ENCODE data around the gene SNX1.
A peak's percentile ranks its signal among the peaks of the same experiment; 100 is the strongest.

SNX1 gene

GRCh38 chr15:64122444-64122843, 26.7 kb downstream of the SNX1 start:
- Mint-ChIP-seq H3K36me3 (peaks cover 49% of the 10 kb centered on the region), H3K9me3 (no peaks in the 10 kb centered on the region), H3K27ac (no peak overlapping the region), H3K27me3 (no peaks in the 10 kb centered on the region), H3K4me3 (no peak overlapping the region), H3K4me1 (no peaks in the 10 kb centered on the region)
- ATAC-seq, result no peak

GRCh38 chr15:64122936-64123351, 27.2 kb downstream of the SNX1 start:
- H3K27me3 Mint-ChIP-seq, result no peaks in the 10 kb centered on the region
- H3K4me3 Mint-ChIP-seq, result no peak overlapping the region
- no peak overlapping the region for H3K27ac Mint-ChIP-seq
- H3K9me3 Mint-ChIP-seq, result no peaks in the 10 kb centered on the region
- no peak for ATAC-seq
- peaks cover 51% of the 10 kb centered on the region for H3K36me3 Mint-ChIP-seq
- no peaks in the 10 kb centered on the region for H3K4me1 Mint-ChIP-seq

GRCh38 chr15:64125978-64126377, 30.2 kb downstream of the SNX1 start:
- Mint-ChIP-seq H3K9me3 (no peaks in the 10 kb centered on the region), H3K4me1 (no peaks in the 10 kb centered on the region), H3K27me3 (no peaks in the 10 kb centered on the region), H3K4me3 (no peak overlapping the region), H3K27ac (no peak overlapping the region), H3K36me3 (peaks cover 45% of the 10 kb centered on the region)
- no peak for ATAC-seq

DNA sequence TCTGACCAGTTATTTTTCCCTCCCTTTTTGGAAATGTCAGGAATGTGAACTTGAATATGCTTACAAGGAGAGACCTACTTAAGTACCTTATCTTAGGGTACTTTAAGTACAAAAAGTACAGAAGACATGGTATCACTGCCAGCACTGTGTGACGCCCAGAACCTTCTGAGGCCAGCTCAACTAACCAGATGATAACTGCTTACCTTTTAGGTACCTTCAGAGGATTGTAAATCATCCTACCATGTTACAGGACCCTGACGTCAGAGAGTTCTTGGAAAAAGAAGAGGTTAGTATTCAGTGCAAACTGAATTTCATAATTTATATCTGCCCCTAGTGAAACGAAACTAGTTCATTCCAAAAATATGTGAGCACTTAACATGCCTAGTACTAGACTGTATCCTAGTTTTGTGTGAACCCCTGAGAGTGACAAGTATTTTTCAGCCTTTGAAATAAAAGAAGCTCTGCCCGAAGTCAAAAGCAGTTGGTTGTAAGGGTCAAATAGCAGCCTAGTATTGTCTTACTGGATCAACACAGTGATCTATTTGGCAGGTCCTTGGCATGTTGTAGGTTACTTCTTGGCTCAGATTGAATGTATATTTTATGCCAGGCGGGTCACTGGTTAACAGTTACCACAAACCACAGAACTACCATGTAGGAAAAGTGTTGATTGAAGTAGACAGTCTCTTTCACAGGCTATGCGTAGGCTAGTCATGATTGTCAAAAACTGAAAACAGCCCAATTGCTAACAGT, 31.9 kb downstream of the SNX1 start:
- H3K27me3 Mint-ChIP-seq, result no peaks in the 10 kb centered on the region
- H3K4me3 Mint-ChIP-seq, result no peak overlapping the region
- H3K27ac Mint-ChIP-seq, result no peak overlapping the region
- peaks cover 54% of the 10 kb centered on the region for H3K36me3 Mint-ChIP-seq
- no peaks in the 10 kb centered on the region for H3K9me3 Mint-ChIP-seq
- no peaks in the 10 kb centered on the region for H3K4me1 Mint-ChIP-seq
- ATAC-seq, result no peak

DNA sequence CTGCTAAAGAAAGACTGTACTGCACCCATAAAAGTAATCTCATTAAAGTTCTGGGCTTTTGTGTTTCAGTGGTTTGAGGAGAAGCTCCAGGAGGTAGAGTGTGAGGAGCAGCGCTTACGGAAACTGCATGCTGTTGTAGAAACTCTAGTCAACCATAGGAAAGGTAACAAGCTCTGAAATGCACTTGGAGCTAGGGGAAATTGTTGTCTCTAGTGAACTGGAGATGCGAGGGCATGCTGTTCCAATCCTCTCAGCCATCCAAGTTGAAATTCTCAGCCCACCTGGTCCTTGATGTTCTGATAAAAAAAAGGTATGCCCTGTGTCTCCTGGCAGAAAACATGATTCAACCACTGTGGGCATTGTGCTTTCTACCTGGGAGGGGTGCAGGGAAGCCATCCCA, 34.4 kb downstream of the SNX1 start:
- H3K36me3 Mint-ChIP-seq, result peaks cover 47% of the 10 kb centered on the region
- ATAC-seq, result no peak
- H3K27ac Mint-ChIP-seq, result no peak overlapping the region

GRCh38 chr15:64131547-64131946, 35.8 kb downstream of the SNX1 start:
- Mint-ChIP-seq H3K4me1 (peaks cover 3% of the 10 kb centered on the region), H3K36me3 (peaks cover 47% of the 10 kb centered on the region), H3K27me3 (no peaks in the 10 kb centered on the region), H3K9me3 (no peaks in the 10 kb centered on the region), H3K27ac (no peak overlapping the region), H3K4me3 (no peak overlapping the region)
- ATAC-seq, result no peak

More for the DNA sequence above, 34.4 kb downstream of the SNX1 start:
- Mint-ChIP-seq H3K4me1 (no peaks in the 10 kb centered on the region), H3K27me3 (no peaks in the 10 kb centered on the region), H3K9me3 (no peaks in the 10 kb centered on the region), H3K4me3 (no peak overlapping the region)

GRCh38 chr15:64132217-64132616, 36.4 kb downstream of the SNX1 start:
- Mint-ChIP-seq H3K36me3 (peaks cover 54% of the 10 kb centered on the region), H3K4me1 (peaks cover 10% of the 10 kb centered on the region), H3K27me3 (no peaks in the 10 kb centered on the region), H3K9me3 (no peaks in the 10 kb centered on the region), H3K4me3 (no peak overlapping the region), H3K27ac (peak overlapping the region; percentile 62)
- no peak for ATAC-seq

- Mint-ChIP-seq H3K4me3 (no peak overlapping the region), H3K36me3 (peaks cover 51% of the 10 kb centered on the region), H3K27ac (no peak overlapping the region), H3K27me3 (no peaks in the 10 kb centered on the region), H3K9me3 (no peaks in the 10 kb centered on the region), H3K4me1 (peaks cover 14% of the 10 kb centered on the region)
- no peak for ATAC-seq
Measured at GRCh38 chr15:64133623-64134344, 38.0 kb downstream of the SNX1 start.

DNA sequence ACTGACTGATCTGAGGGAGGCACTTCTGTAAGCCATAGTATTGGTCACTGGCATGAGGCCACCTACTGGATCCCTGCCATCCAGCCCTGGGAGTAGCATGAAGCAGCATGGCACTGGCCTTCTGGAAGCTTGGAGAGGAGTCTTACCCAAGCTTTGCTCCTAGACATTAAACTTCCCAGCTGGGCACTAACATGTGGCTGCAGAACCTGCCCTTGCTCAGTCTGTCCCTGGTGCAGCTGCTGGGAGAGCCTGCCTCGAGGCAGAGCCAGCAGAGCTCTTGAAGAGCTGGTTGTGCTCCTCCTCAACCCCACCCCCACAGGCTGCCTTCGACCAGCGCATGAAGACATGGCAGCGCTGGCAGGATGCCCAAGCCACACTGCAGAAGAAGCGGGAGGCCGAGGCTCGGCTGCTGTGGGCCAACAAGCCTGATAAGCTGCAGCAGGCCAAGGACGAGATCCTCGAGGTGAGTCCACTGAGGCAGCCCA, 38.6 kb downstream of the SNX1 start:
- Mint-ChIP-seq H3K4me3 (no peak overlapping the region), H3K9me3 (no peaks in the 10 kb centered on the region), H3K27me3 (no peaks in the 10 kb centered on the region), H3K4me1 (peaks cover 14% of the 10 kb centered on the region), H3K27ac (no peak overlapping the region), H3K36me3 (peaks cover 51% of the 10 kb centered on the region)
- no peak for ATAC-seq

- ATAC-seq, result no peak
- Mint-ChIP-seq H3K4me3 (no peak overlapping the region), H3K27me3 (no peaks in the 10 kb centered on the region), H3K27ac (peak overlapping the region; percentile 81), H3K36me3 (peaks cover 54% of the 10 kb centered on the region), H3K9me3 (no peaks in the 10 kb centered on the region), H3K4me1 (peaks cover 17% of the 10 kb centered on the region)
Measured at GRCh38 chr15:64136347-64136746, 40.6 kb downstream of the SNX1 start.

GRCh38 chr15:64137226-64137833, 41.5 kb downstream of the SNX1 start:
- ATAC-seq, result peak; percentile 96
- peak overlapping the region; percentile 81 for H3K27ac Mint-ChIP-seq
- peaks cover 27% of the 10 kb centered on the region for H3K4me1 Mint-ChIP-seq
- H3K9me3 Mint-ChIP-seq, result no peaks in the 10 kb centered on the region
- peaks cover 54% of the 10 kb centered on the region for H3K36me3 Mint-ChIP-seq
- H3K27me3 Mint-ChIP-seq, result no peaks in the 10 kb centered on the region
- H3K4me3 Mint-ChIP-seq, result no peak overlapping the region

DNA sequence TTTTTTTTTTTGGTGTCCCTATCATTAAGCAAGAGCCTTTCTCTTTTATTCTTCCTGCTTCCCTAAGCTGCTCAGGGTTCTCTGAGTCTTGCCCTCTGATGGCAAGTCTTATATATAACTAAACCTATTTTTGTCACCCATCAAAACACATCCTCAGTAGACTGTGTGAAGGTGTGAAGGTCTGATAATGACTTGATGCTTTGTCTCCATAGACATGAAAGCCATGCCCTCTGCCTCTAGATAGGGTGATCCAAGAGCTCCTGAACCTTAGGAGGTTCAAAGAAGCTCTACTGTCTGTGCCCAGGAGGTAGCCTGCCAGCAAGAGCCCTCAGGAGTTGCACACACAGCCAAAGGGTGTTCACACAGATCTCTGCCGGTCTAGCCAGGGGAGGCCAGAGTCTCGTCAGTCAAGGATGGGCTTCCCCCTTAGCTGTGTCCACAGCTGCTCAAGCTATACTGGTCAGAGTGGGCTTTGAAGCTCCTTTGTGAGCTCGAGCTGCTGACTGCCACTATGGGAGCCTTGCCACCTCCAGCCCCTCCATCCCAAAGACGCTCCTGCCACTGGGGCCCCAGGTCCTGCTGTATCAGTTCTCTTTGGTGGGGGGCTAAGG, 42.7 kb downstream of the SNX1 start:
- Mint-ChIP-seq H3K36me3 (peaks cover 47% of the 10 kb centered on the region), H3K27me3 (no peaks in the 10 kb centered on the region), H3K27ac (peak overlapping the region; percentile 10), H3K4me3 (no peak overlapping the region), H3K4me1 (peaks cover 34% of the 10 kb centered on the region), H3K9me3 (no peaks in the 10 kb centered on the region)
- no peak for ATAC-seq

GRCh38 chr15:64141798-64142512, 46.2 kb downstream of the SNX1 start:
- Mint-ChIP-seq H3K4me1 (peaks cover 54% of the 10 kb centered on the region), H3K36me3 (peaks cover 37% of the 10 kb centered on the region), H3K4me3 (no peak overlapping the region), H3K9me3 (no peaks in the 10 kb centered on the region), H3K27ac (peak overlapping the region; percentile 69), H3K27me3 (no peaks in the 10 kb centered on the region)
- no peak for ATAC-seq

- H3K27me3 Mint-ChIP-seq, result no peaks in the 10 kb centered on the region
- peaks cover 24% of the 10 kb centered on the region for H3K36me3 Mint-ChIP-seq
- peak overlapping the region; percentile 100 for H3K27ac Mint-ChIP-seq
- no peak overlapping the region for H3K4me3 Mint-ChIP-seq
- ATAC-seq, result no peak
- no peaks in the 10 kb centered on the region for H3K9me3 Mint-ChIP-seq
- H3K4me1 Mint-ChIP-seq, result peaks cover 48% of the 10 kb centered on the region
Measured at GRCh38 chr15:64143276-64143675, 47.5 kb downstream of the SNX1 start.

DNA sequence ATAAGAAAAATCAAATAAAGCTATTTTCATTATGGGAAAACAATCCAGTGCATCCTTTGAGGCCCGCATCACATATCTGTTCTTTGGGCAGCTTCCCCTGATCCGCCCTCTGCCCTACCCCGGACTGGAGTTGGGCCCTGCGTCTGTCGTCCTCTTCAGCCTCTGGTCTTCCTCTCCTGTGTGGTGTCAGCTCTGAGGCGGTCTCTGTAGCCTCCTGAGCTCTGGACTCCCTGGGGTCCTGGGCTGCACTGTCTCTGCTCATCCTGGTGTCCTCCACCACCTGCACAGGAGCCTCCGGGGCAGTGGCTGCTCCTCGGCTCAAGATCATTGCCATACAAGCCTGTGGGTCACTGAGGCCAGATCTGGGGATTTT, 48.4 kb downstream of the SNX1 start:
- ATAC-seq, result no peak
- Mint-ChIP-seq H3K36me3 (peaks cover 22% of the 10 kb centered on the region), H3K4me1 (peaks cover 48% of the 10 kb centered on the region), H3K9me3 (no peaks in the 10 kb centered on the region), H3K4me3 (peak overlapping the region; percentile 63), H3K27me3 (no peaks in the 10 kb centered on the region), H3K27ac (peak overlapping the region; percentile 100)

Data from stimulated activated memory B cell treated with anti-CD40 and anti-IgM and Interleukin-4, amounts not matched to agents 10 μg/mL and 1 μg/mL and 100 μg/mL, for 72 hours (primary cell).